HG02678 (cell line): Measurements from ENCODE around the gene KPTN.

Experiments used
- ATAC-seq: cut with Tn5 transposase; IDR thresholded peaks from one replicate; pipeline ENCODE4 v1.9.1; 2021; ENCODE audit warnings: mild to moderate bottlenecking, moderate library complexity; ENCODE audit not compliant: unreplicated experiment

KPTN gene

GRCh38 chr19:47437500-47437899 is 46.5 kb downstream of the KPTN start:
- no peak for ATAC-seq

- ATAC-seq, result peak; percentile 62
Observed at GRCh38 chr19:47436712-47437401, 47.2 kb downstream of the KPTN start.

- ATAC-seq, result no peak
Observed at GRCh38 chr19:47435883-47436417, 48.1 kb downstream of the KPTN start.

- no peak for ATAC-seq
Observed at GRCh38 chr19:47435196-47435595, 48.8 kb downstream of the KPTN start.

- no peak for ATAC-seq
Observed at GRCh38 chr19:47434088-47434487, 49.9 kb downstream of the KPTN start.

GRCh38 chr19:47433121-47433520 is 50.9 kb downstream of the KPTN start:
- no peak for ATAC-seq

GRCh38 chr19:47432499-47432898 is 51.5 kb downstream of the KPTN start:
- ATAC-seq, result no peak

GRCh38 chr19:47432091-47432490 is 51.9 kb downstream of the KPTN start:
- ATAC-seq, result no peak

- no peak for ATAC-seq
Observed at GRCh38 chr19:47430041-47430802, 53.8 kb downstream of the KPTN start.

- ATAC-seq, result no peak
Observed at GRCh38 chr19:47429140-47429793, 54.8 kb downstream of the KPTN start.

GRCh38 chr19:47428177-47428894 is 55.7 kb downstream of the KPTN start:
- ATAC-seq, result no peak

- ATAC-seq, result no peak
Observed at GRCh38 chr19:47427241-47428176, 56.5 kb downstream of the KPTN start.
